Measurements from ENCODE around the gene C4orf50.

Gene C4orf50

GRCh38 chr4:6041800-6042199, 23.6 kb upstream of the C4orf50 start:
- H3K23ac ChIP-seq (ENCODE audit: low read length), result no peak overlapping the region
- H3K14ac ChIP-seq (ENCODE audit: low read length), result no peak overlapping the region
- no peak overlapping the region for H3K18ac ChIP-seq (ENCODE audit: low read length)
- no peak overlapping the region for H3K4me3 ChIP-seq (ENCODE audit: low read depth, low read length)
- no peak overlapping the region for H3K27ac ChIP-seq (ENCODE audit: low read depth, low read length)
- no peak overlapping the region for H3K4ac ChIP-seq (ENCODE audit: low read depth, low read length)
- no peak overlapping the region for H2BK120ac ChIP-seq (ENCODE audit: insufficient read depth, low read length, poor library complexity)
- no peak overlapping the region for H2AFZ ChIP-seq (ENCODE audit: insufficient read depth, low read length, poor library complexity)
- H3K9ac ChIP-seq (ENCODE audit: low read length), result no peak overlapping the region
- no CpG with 5 or more reads among the region's 5 CpGs for WGBS (ENCODE audit: extremely low coverage, insufficient coverage, insufficient read length)
- H3K27me3 ChIP-seq (ENCODE audit: insufficient read depth, low read length), result no peaks in the 10 kb centered on the region
- H3K9me3 ChIP-seq (ENCODE audit: insufficient read depth, low read depth, low read length), result peaks cover 3% of the 10 kb centered on the region
- H4K12ac ChIP-seq (ENCODE audit: low read depth, low read length), result no peak overlapping the region
- H2BK12ac ChIP-seq (ENCODE audit: low read length), result no peak overlapping the region
- DNase-seq, result no peak
- no peaks in the 10 kb centered on the region for H3K4me1 ChIP-seq (ENCODE audit: control insufficient read depth in 1 of 2, insufficient read depth in 2 of 2, low read length in 2 of 2)
- H3K79me1 ChIP-seq (ENCODE audit: low read length), result no peaks in the 10 kb centered on the region
- H4K8ac ChIP-seq (ENCODE audit: low read depth, low read length), result no peak overlapping the region
- H3K4me2 ChIP-seq (ENCODE audit: low read length), result no peak overlapping the region
- no peaks in the 10 kb centered on the region for H3K79me2 ChIP-seq (ENCODE audit: control insufficient read depth, insufficient read depth, low read length, poor library complexity)
- no peak overlapping the region for H2BK5ac ChIP-seq (ENCODE audit: low read depth, low read length, poor library complexity)
- no peak overlapping the region for H2AK5ac ChIP-seq (ENCODE audit: low read length)
- H4K91ac ChIP-seq (ENCODE audit: low read depth, low read length), result no peak overlapping the region
- H3K36me3 ChIP-seq (ENCODE audit: control insufficient read depth in 1 of 2, insufficient read depth in 2 of 2, low read length in 2 of 2), result no peaks in the 10 kb centered on the region

GRCh38 chr4:6038711-6039110, 20.5 kb upstream of the C4orf50 start:
- no peak overlapping the region for H3K4me2 ChIP-seq (ENCODE audit: low read length)
- H3K79me2 ChIP-seq (ENCODE audit: control insufficient read depth, insufficient read depth, low read length, poor library complexity), result no peaks in the 10 kb centered on the region
- H3K4me3 ChIP-seq (ENCODE audit: low read depth, low read length), result no peak overlapping the region
- H2BK12ac ChIP-seq (ENCODE audit: low read length), result no peak overlapping the region
- H4K8ac ChIP-seq (ENCODE audit: low read depth, low read length), result no peak overlapping the region
- no CpG with 5 or more reads among the region's 8 CpGs for WGBS (ENCODE audit: extremely low coverage, insufficient coverage, insufficient read length)
- DNase-seq, result no peak
- H4K12ac ChIP-seq (ENCODE audit: low read depth, low read length), result no peak overlapping the region
- no peaks in the 10 kb centered on the region for H3K79me1 ChIP-seq (ENCODE audit: low read length)
- H2BK120ac ChIP-seq (ENCODE audit: insufficient read depth, low read length, poor library complexity), result no peak overlapping the region
- H2AFZ ChIP-seq (ENCODE audit: insufficient read depth, low read length, poor library complexity), result no peak overlapping the region
- H3K36me3 ChIP-seq (ENCODE audit: control insufficient read depth in 1 of 2, insufficient read depth in 2 of 2, low read length in 2 of 2), result no peaks in the 10 kb centered on the region
- H3K23ac ChIP-seq (ENCODE audit: low read length), result no peak overlapping the region
- H3K4me1 ChIP-seq (ENCODE audit: control insufficient read depth in 1 of 2, insufficient read depth in 2 of 2, low read length in 2 of 2), result no peaks in the 10 kb centered on the region
- H3K9ac ChIP-seq (ENCODE audit: low read length), result no peak overlapping the region
- no peak overlapping the region for H3K27ac ChIP-seq (ENCODE audit: low read depth, low read length)
- H3K18ac ChIP-seq (ENCODE audit: low read length), result no peak overlapping the region
- H2AK5ac ChIP-seq (ENCODE audit: low read length), result no peak overlapping the region
- no peak overlapping the region for H2BK5ac ChIP-seq (ENCODE audit: low read depth, low read length, poor library complexity)
- H3K27me3 ChIP-seq (ENCODE audit: insufficient read depth, low read length), result no peaks in the 10 kb centered on the region
- H4K91ac ChIP-seq (ENCODE audit: low read depth, low read length), result no peak overlapping the region
- H3K9me3 ChIP-seq (ENCODE audit: insufficient read depth, low read depth, low read length), result peaks cover 1% of the 10 kb centered on the region
- H3K4ac ChIP-seq (ENCODE audit: low read depth, low read length), result no peak overlapping the region
- H3K14ac ChIP-seq (ENCODE audit: low read length), result no peak overlapping the region

GRCh38 chr4:6035786-6036185, 17.6 kb upstream of the C4orf50 start:
- Histone ChIP-seq H3K79me2 (ENCODE audit: control insufficient read depth, insufficient read depth, low read length, poor library complexity) (no peaks in the 10 kb centered on the region), H4K12ac (ENCODE audit: low read depth, low read length) (no peak overlapping the region), H2BK12ac (ENCODE audit: low read length) (no peak overlapping the region), H3K27ac (ENCODE audit: low read depth, low read length) (no peak overlapping the region), H3K18ac (ENCODE audit: low read length) (no peak overlapping the region), H2BK5ac (ENCODE audit: low read depth, low read length, poor library complexity) (no peak overlapping the region), H4K8ac (ENCODE audit: low read depth, low read length) (no peak overlapping the region), H4K91ac (ENCODE audit: low read depth, low read length) (no peak overlapping the region), H3K36me3 (ENCODE audit: control insufficient read depth in 1 of 2, insufficient read depth in 2 of 2, low read length in 2 of 2) (no peaks in the 10 kb centered on the region), H2BK120ac (ENCODE audit: insufficient read depth, low read length, poor library complexity) (no peak overlapping the region), H2AFZ (ENCODE audit: insufficient read depth, low read length, poor library complexity) (no peak overlapping the region), H3K27me3 (ENCODE audit: insufficient read depth, low read length) (no peaks in the 10 kb centered on the region), H3K23ac (ENCODE audit: low read length) (no peak overlapping the region), H3K9me3 (ENCODE audit: insufficient read depth, low read depth, low read length) (no peaks in the 10 kb centered on the region), H3K4me1 (ENCODE audit: control insufficient read depth in 1 of 2, insufficient read depth in 2 of 2, low read length in 2 of 2) (no peaks in the 10 kb centered on the region), H3K4me2 (ENCODE audit: low read length) (no peak overlapping the region), H3K9ac (ENCODE audit: low read length) (no peak overlapping the region), H3K79me1 (ENCODE audit: low read length) (no peaks in the 10 kb centered on the region), H3K14ac (ENCODE audit: low read length) (no peak overlapping the region), H3K4me3 (ENCODE audit: low read depth, low read length) (no peak overlapping the region), H2AK5ac (ENCODE audit: low read length) (no peak overlapping the region), H3K4ac (ENCODE audit: low read depth, low read length) (no peak overlapping the region)
- WGBS (ENCODE audit: extremely low coverage, insufficient coverage, insufficient read length), result no CpG with 5 or more reads among the region's 16 CpGs
- no peak for DNase-seq

GRCh38 chr4:6033381-6033780, 15.2 kb upstream of the C4orf50 start:
- DNase-seq, result no peak
- H3K4ac ChIP-seq (ENCODE audit: low read depth, low read length), result no peak overlapping the region
- no peaks in the 10 kb centered on the region for H3K27me3 ChIP-seq (ENCODE audit: insufficient read depth, low read length)
- no peaks in the 10 kb centered on the region for H3K36me3 ChIP-seq (ENCODE audit: control insufficient read depth in 1 of 2, insufficient read depth in 2 of 2, low read length in 2 of 2)
- no peak overlapping the region for H3K27ac ChIP-seq (ENCODE audit: low read depth, low read length)
- H4K12ac ChIP-seq (ENCODE audit: low read depth, low read length), result no peak overlapping the region
- no peak overlapping the region for H2AK5ac ChIP-seq (ENCODE audit: low read length)
- no peak overlapping the region for H2BK120ac ChIP-seq (ENCODE audit: insufficient read depth, low read length, poor library complexity)
- no peak overlapping the region for H2BK5ac ChIP-seq (ENCODE audit: low read depth, low read length, poor library complexity)
- H3K9me3 ChIP-seq (ENCODE audit: insufficient read depth, low read depth, low read length), result no peaks in the 10 kb centered on the region
- WGBS (ENCODE audit: extremely low coverage, insufficient coverage, insufficient read length), result no CpG with 5 or more reads among the region's 4 CpGs
- H3K4me3 ChIP-seq (ENCODE audit: low read depth, low read length), result no peak overlapping the region
- no peak overlapping the region for H3K4me2 ChIP-seq (ENCODE audit: low read length)
- H3K79me1 ChIP-seq (ENCODE audit: low read length), result no peaks in the 10 kb centered on the region
- no peaks in the 10 kb centered on the region for H3K4me1 ChIP-seq (ENCODE audit: control insufficient read depth in 1 of 2, insufficient read depth in 2 of 2, low read length in 2 of 2)
- no peak overlapping the region for H4K91ac ChIP-seq (ENCODE audit: low read depth, low read length)
- no peak overlapping the region for H2BK12ac ChIP-seq (ENCODE audit: low read length)
- H2AFZ ChIP-seq (ENCODE audit: insufficient read depth, low read length, poor library complexity), result no peak overlapping the region
- no peaks in the 10 kb centered on the region for H3K79me2 ChIP-seq (ENCODE audit: control insufficient read depth, insufficient read depth, low read length, poor library complexity)
- H3K14ac ChIP-seq (ENCODE audit: low read length), result no peak overlapping the region
- no peak overlapping the region for H3K18ac ChIP-seq (ENCODE audit: low read length)
- no peak overlapping the region for H4K8ac ChIP-seq (ENCODE audit: low read depth, low read length)
- no peak overlapping the region for H3K9ac ChIP-seq (ENCODE audit: low read length)
- no peak overlapping the region for H3K23ac ChIP-seq (ENCODE audit: low read length)
